Esophagus muscularis mucosa (tissue), 4 donors: ENCODE data around the gene FEZF1. TPM values are rescaled to one million over a fixed set of nuclear protein-coding genes. Genes with fewer than 3 reads are reported as not detected.

Experiments
- DNase-seq: peaks from one replicate; pipeline ENCODE4 v3.0.0-alpha.2; 2017; ENCODE audit errors: extremely low spot score
- H3K27ac ChIP-seq, 4 donors: fragments of 200-600 bp; sonication (generic); replicated peaks in 1 of 4; 1 replicate in 3 of 4; 2 replicates in 1 of 4; pipeline ENCODE4 v1.5.1; 2016 to 2019; ENCODE audit warnings: mild to moderate bottlenecking in 1 of 4
- H3K27me3 ChIP-seq, 4 donors: fragments of 200-600 bp; sonication (generic); one replicate each; pipeline versions ENCODE4 v1.5.1 to v1.6.0; 2016 to 2019
- H3K36me3 ChIP-seq, 4 donors: fragments of 200-600 bp; sonication (generic); one replicate each; pipeline ENCODE4 v1.5.1; 2016 to 2019
- H3K4me1 ChIP-seq, 4 donors: fragments of 200-600 bp; sonication (generic); one replicate each; pipeline ENCODE4 v1.5.1; 2016 to 2019
- H3K4me3 ChIP-seq, 4 donors: fragments of 200-600 bp; sonication (generic); 1 replicate in 2 of 4; 2 replicates in 2 of 4; pipeline ENCODE4 v1.5.1; 2016 to 2019; ENCODE audit warnings: mild to moderate bottlenecking in 4 of 4, moderate library complexity in 1 of 4
- H3K9me3 ChIP-seq, 4 donors: fragments of 200-600 bp; sonication (generic); 1 replicate in 3 of 4; 2 replicates in 1 of 4; pipeline ENCODE4 v1.5.1; 2016 to 2019
- CTCF ChIP-seq, 3 experiments: fragments of 200-600 bp in 2 of 3; fragments of 450-650 bp in 1 of 3; sonication (generic) in 2 of 3; IDR thresholded peaks; one replicate each; pipeline ENCODE4 v1.5.1; 2017 to 2019; ENCODE audit warnings: antibody characterized with exemption in 3 of 3, mild to moderate bottlenecking in 2 of 3, moderate library complexity in 1 of 3
- EP300 ChIP-seq: sonication (generic); formaldehyde crosslinking; IDR thresholded peaks from one replicate; pipeline ENCODE4 v1.6.1; 2017; ENCODE audit warnings: antibody characterized with exemption
- POLR2A ChIP-seq: fragments of 450-650 bp; IDR thresholded peaks from one replicate; pipeline ENCODE4 v1.6.1; 2017; ENCODE audit warnings: antibody characterized with exemption, moderate library complexity, mild to moderate bottlenecking, low read depth
- POLR2AphosphoS5 ChIP-seq, 2 donors: sonication (generic); formaldehyde crosslinking; IDR thresholded peaks; one replicate each; pipeline ENCODE4 v1.6.1; 2017; ENCODE audit warnings: antibody characterized with exemption in 2 of 2
- WGBS: methylation state at CpG from one replicate; pipeline ENCODE4 v1.1.5; 2018; 5-methylcytosine and 5-hydroxymethylcytosine counted together
- intact Hi-C: fragments of 100-400 bp; cut with DNase I; formaldehyde crosslinking; loops from one replicate; pipeline ENCODE4 v1.15.1; 2023
- total RNA-seq, 4 donors: library from RNA; depleted of rRNA; stranded (reverse); fragments of >200 nt; gene quantifications; one replicate each; pipeline versions ENCODE4 v1.1.0 to v1.2.1, GENCODE V29; 2016

Gene FEZF1
- total RNA-seq, 4 donors from 2014 or later, result not detected

- H3K4me3 ChIP-seq, result peak overlapping the region in 1 of 4 donors; percentile 37
Observed at GRCh38 chr7:122303531-122304318, 825 bp downstream of the FEZF1 start.

GRCh38 chr7:122302761-122303530 lies 1.6 kb downstream of the FEZF1 start:
- TF ChIP-seq EP300 (no peak), POLR2A (no peak), CTCF (IDR thresholded peaks at IDR 0.05) (no peak), POLR2AphosphoS5 (IDR thresholded peaks at IDR 0.05) (no peak)
- Histone ChIP-seq H3K9me3 (no peaks in the 10 kb centered on the region), H3K4me3 (no peak overlapping the region), H3K27ac (no peak overlapping the region), H3K4me1 (peaks cover 38 to 65% (median 54%) of the 10 kb centered on the region in 4 donors), H3K27me3 (peaks cover 9 to 100% (median 88%) of the 10 kb centered on the region in 4 donors), H3K36me3 (no peaks in the 10 kb centered on the region)
- DNase-seq, result no peak
- 9% methylated on average over 16 of the region's 16 CpGs for WGBS
- intact Hi-C loops, result no loop called here

More at GRCh38 chr7:122303531-122304318, 825 bp downstream of the FEZF1 start:
- peaks cover 38 to 65% (median 54%) of the 10 kb centered on the region in 4 donors for H3K4me1 ChIP-seq
- no peak for TF ChIP-seq POLR2AphosphoS5 (IDR thresholded peaks at IDR 0.05)
- no peak for TF ChIP-seq POLR2A
- no peak for TF ChIP-seq EP300
- TF ChIP-seq CTCF (IDR thresholded peaks at IDR 0.05), result no peak
- H3K9me3 ChIP-seq, result no peaks in the 10 kb centered on the region
- no peak overlapping the region for H3K27ac ChIP-seq
- intact Hi-C loops, result no loop called here
- WGBS, result 9% methylated on average over 21 of the region's 48 CpGs
- peaks cover 9 to 100% (median 91%) of the 10 kb centered on the region in 4 donors for H3K27me3 ChIP-seq
- DNase-seq, result no peak
- H3K36me3 ChIP-seq, result no peaks in the 10 kb centered on the region

GRCh38 chr7:122301858-122302760 lies 2.4 kb downstream of the FEZF1 start:
- WGBS, result 11% methylated on average over 18 of the region's 35 CpGs
- peaks cover 38 to 65% (median 53%) of the 10 kb centered on the region in 4 donors for H3K4me1 ChIP-seq
- peaks cover 9 to 100% (median 83%) of the 10 kb centered on the region in 4 donors for H3K27me3 ChIP-seq
- no peaks in the 10 kb centered on the region for H3K36me3 ChIP-seq
- no peak overlapping the region for H3K27ac ChIP-seq
- no peak for DNase-seq
- no peak for TF ChIP-seq CTCF (IDR thresholded peaks at IDR 0.05)
- TF ChIP-seq POLR2A, result no peak
- TF ChIP-seq POLR2AphosphoS5 (IDR thresholded peaks at IDR 0.05), result no peak
- no peak for TF ChIP-seq EP300
- intact Hi-C loops, result no loop called here
- H3K4me3 ChIP-seq, result no peak overlapping the region
- no peaks in the 10 kb centered on the region for H3K9me3 ChIP-seq

- peaks cover 35 to 56% (median 44%) of the 10 kb centered on the region in 4 donors for H3K4me1 ChIP-seq
- H3K27me3 ChIP-seq, result peaks cover 9 to 97% (median 76%) of the 10 kb centered on the region in 4 donors
- intact Hi-C loops, result no loop called here
- H3K9me3 ChIP-seq, result no peaks in the 10 kb centered on the region
- WGBS, result 22% methylated on average over 11 of the region's 11 CpGs
- TF ChIP-seq POLR2A (no peak), CTCF (IDR thresholded peaks at IDR 0.05) (no peak), EP300 (no peak), POLR2AphosphoS5 (IDR thresholded peaks at IDR 0.05) (no peak)
- no peaks in the 10 kb centered on the region for H3K36me3 ChIP-seq
- DNase-seq, result no peak
- no peak overlapping the region for H3K4me3 ChIP-seq
- no peak overlapping the region for H3K27ac ChIP-seq
Observed at GRCh38 chr7:122300956-122301833, 3.4 kb downstream of the FEZF1 start.
